ENCODE results near the gene LRBA.

Gene LRBA

GRCh38 chr4:150585611-150586010 is 429.5 kb downstream of the LRBA start:
- TF ChIP-seq, protein P1, sequence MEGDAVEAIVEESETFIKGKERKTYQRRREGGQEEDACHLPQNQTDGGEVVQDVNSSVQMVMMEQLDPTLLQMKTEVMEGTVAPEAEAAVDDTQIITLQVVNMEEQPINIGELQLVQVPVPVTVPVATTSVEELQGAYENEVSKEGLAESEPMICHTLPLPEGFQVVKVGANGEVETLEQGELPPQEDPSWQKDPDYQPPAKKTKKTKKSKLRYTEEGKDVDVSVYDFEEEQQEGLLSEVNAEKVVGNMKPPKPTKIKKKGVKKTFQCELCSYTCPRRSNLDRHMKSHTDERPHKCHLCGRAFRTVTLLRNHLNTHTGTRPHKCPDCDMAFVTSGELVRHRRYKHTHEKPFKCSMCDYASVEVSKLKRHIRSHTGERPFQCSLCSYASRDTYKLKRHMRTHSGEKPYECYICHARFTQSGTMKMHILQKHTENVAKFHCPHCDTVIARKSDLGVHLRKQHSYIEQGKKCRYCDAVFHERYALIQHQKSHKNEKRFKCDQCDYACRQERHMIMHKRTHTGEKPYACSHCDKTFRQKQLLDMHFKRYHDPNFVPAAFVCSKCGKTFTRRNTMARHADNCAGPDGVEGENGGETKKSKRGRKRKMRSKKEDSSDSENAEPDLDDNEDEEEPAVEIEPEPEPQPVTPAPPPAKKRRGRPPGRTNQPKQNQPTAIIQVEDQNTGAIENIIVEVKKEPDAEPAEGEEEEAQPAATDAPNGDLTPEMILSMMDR (IDR thresholded peaks at IDR 0.05; ENCODE audit: control insufficient read depth, insufficient read depth, low read depth, low read length, missing control alignments), result no peak
- DNase-seq (ENCODE audit: low read depth), result no peak
- H3K4me3 ChIP-seq (ENCODE audit: control insufficient read depth, low read depth, low read length), result no peak overlapping the region

DNA sequence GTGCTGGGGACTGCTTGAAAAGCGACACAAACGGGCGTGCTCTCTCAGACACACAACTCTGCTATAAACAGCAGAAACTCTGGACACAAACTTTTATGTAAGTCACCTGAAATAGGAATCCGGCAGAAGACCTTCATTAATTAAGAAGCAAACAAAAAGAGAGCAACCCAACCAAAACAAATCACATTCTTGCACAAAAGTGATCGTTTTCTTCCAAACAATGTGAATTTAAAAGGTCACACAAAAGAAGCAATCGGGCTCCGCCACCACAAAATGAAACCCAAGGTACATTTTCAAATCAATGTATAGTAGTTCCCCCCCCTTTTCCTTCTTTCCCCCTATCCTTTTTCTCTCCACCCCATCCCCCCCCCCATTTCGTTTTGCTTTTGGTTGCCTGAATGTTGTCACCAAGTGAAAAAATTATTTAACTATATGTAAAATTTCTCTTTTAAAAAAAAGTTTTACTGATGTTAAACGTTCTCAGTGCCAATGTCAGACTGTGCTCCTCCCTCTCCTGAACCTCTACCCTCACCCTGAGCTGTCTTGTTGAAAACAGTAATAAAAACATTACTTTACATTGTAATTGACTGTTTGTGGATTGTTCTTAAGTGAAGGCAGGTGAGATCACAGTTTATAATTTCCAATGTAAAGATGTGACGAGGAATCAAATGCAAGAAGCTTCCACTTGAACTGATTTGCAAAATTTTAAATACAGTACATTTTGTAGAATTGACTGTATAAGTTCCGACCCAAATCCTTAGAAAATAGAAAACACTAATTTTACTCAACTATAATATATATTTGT is 430.8 kb downstream of the LRBA start:
- peak overlapping the region; percentile 54 for H3K4me3 ChIP-seq (ENCODE audit: control insufficient read depth, low read depth, low read length)
- DNase-seq (ENCODE audit: low read depth), result no peak
- TF ChIP-seq, protein P1 (IDR thresholded peaks at IDR 0.05; ENCODE audit: control insufficient read depth, insufficient read depth, low read depth, low read length, missing control alignments), result no peak

GRCh38 chr4:150583287-150584110 is 431.6 kb downstream of the LRBA start:
- peak overlapping the region; percentile 54 for H3K4me3 ChIP-seq (ENCODE audit: control insufficient read depth, low read depth, low read length)
- DNase-seq (ENCODE audit: low read depth), result no peak
- TF ChIP-seq, protein P1 (IDR thresholded peaks at IDR 0.05; ENCODE audit: control insufficient read depth, insufficient read depth, low read depth, low read length, missing control alignments), result no peak

DNA sequence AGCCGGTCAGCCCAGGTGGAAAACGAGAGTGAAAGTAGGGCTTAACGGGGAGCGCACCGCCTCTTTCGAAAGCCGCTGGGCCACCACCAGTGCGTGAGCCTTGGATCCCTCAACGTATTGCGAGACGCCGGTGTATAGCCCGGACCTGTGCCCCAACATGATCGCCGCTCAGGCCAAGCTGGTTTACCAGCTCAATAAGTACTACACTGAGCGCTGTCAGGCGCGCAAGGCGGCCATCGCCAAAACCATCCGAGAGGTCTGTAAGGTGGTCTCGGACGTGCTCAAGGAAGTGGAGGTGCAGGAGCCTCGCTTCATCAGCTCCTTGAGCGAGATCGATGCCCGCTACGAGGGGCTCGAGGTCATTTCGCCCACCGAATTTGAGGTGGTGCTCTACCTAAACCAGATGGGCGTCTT is 432.2 kb downstream of the LRBA start:
- DNase-seq (ENCODE audit: low read depth), result no peak
- TF ChIP-seq, protein P1 (IDR thresholded peaks at IDR 0.05; ENCODE audit: control insufficient read depth, insufficient read depth, low read depth, low read length, missing control alignments), result no peak
- peak overlapping the region; percentile 54 for H3K4me3 ChIP-seq (ENCODE audit: control insufficient read depth, low read depth, low read length)

GRCh38 chr4:150582146-150582872 is 432.8 kb downstream of the LRBA start, which contains the start of gene MAB21L2:
MAB21L2 (plus strand) TSS chr4:150582151; CDS start chr4:150583030, 879 bp downstream.
- TF ChIP-seq, protein P1 (IDR thresholded peaks at IDR 0.05; ENCODE audit: control insufficient read depth, insufficient read depth, low read depth, low read length, missing control alignments), result no peak
- no peak for DNase-seq (ENCODE audit: low read depth)
- H3K4me3 ChIP-seq (ENCODE audit: control insufficient read depth, low read depth, low read length), result peak within 1 kb of the TSS; percentile 54

DNA sequence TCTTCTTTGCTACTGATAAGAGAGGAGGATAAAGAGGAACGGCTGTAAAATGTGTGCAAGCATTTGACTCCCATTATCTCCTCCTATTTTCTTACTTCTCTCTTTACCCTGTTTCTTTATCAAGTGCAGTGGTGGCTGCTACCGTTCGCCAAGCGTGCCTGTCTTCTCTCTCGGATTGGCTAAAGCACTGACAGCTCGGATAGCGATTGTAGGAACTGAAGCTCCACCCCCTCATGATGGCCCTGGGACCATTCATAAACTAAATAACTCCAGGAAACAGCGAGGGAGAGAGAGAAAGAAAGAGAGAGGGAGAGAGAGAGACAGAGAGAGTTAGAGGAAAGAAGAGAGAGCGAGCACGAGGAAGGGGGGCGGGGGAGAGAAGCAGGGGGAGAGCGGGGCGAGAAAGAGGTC is 433.4 kb downstream of the LRBA start:
- no peak for DNase-seq (ENCODE audit: low read depth)
- TF ChIP-seq, protein P1 (IDR thresholded peaks at IDR 0.05; ENCODE audit: control insufficient read depth, insufficient read depth, low read depth, low read length, missing control alignments), result no peak
- peak overlapping the region; percentile 54 for H3K4me3 ChIP-seq (ENCODE audit: control insufficient read depth, low read depth, low read length)
